Right cardiac atrium (tissue), 5 donors: Measurements from ENCODE around the gene BAG3. TPM values are rescaled to one million over a fixed set of nuclear protein-coding genes. Genes with fewer than 3 reads are reported as not detected.

Experiments
- ATAC-seq, 2 donors: fragments of 200-7000 bp; cut with Tn5 transposase; one replicate each; pipeline versions ENCODE4 v1.8.0 to v1.9.1; 2020; ENCODE audit warnings: moderate library complexity in 2 of 2, mild to moderate bottlenecking in 1 of 2
- DNase-seq, 3 donors: peaks; one replicate each; pipeline ENCODE4 v3.0.0-alpha.2; 2020
- H3K27ac ChIP-seq: one replicate; pipeline ENCODE4 v1.5.1; 2013; ENCODE audit warnings: mild to moderate bottlenecking, low read length, control low read depth, moderate library complexity
- H3K27me3 ChIP-seq: one replicate; pipeline ENCODE4 v1.6.1; 2013; ENCODE audit not compliant: control insufficient read depth, insufficient read depth
- H3K4me1 ChIP-seq: one replicate; pipeline ENCODE4 v1.6.1; 2013; ENCODE audit warnings: low read length; ENCODE audit not compliant: control insufficient read depth, insufficient read depth
- H3K4me3 ChIP-seq: one replicate; pipeline ENCODE4 v1.5.1; 2013; ENCODE audit warnings: low read length, control low read depth
- H3K9me3 ChIP-seq: one replicate; pipeline ENCODE4 v1.6.1; 2013; ENCODE audit warnings: low read length; ENCODE audit not compliant: control insufficient read depth
- WGBS: extraction: QIAGEN DNeasy Blood & Tissue Kit; methylation state at CpG from one replicate; pipeline ENCODE4 v1.1.7; 2013; 5-methylcytosine and 5-hydroxymethylcytosine counted together
- intact Hi-C, 4 donors: fragments of 100-400 bp; cut with DNase I; formaldehyde crosslinking; loops; one replicate each; pipeline versions ENCODE4 v1.11.0 to v1.14.0; 2022 to 2023
- polyA plus RNA-seq: library from polyadenylated mRNA; stranded (reverse); fragments of 200-250 nt; gene quantifications from one replicate; pipeline ENCODE4 v1.2.3, GENCODE V29; 2013
- total RNA-seq, 4 donors: library from RNA; stranded (reverse); fragmentation: NEBNext Ultra II Directional; extraction: Animal tissue kit (Norgen Biotek cat#: 25700); gene quantifications; one replicate each; pipeline ENCODE4 v1.2.1, GENCODE V29; 2021
- donor health status: healthy with polysubstance abuse.
- donor health status: DM: no; HTN: yes; CAD: no.
- donor health status: DM: no; HTN: no; CAD: no.
- donor health status: DM: no; HTN: yes; CAD: no; lungs with severe emphysema.
- donor health status: DM: yes; HTN: yes; CAD: no.

The BAG3 gene
- total and polyA plus RNA-seq, 5 donors = 111 to 166 (median 134) TPM

GRCh38 chr10:119713744-119714483 lies 62.7 kb downstream of the BAG3 start:
- 65% methylated on average over 7 of the region's 7 CpGs for WGBS
- no peak overlapping the region for H3K27ac ChIP-seq
- ATAC-seq = no peak

DNA sequence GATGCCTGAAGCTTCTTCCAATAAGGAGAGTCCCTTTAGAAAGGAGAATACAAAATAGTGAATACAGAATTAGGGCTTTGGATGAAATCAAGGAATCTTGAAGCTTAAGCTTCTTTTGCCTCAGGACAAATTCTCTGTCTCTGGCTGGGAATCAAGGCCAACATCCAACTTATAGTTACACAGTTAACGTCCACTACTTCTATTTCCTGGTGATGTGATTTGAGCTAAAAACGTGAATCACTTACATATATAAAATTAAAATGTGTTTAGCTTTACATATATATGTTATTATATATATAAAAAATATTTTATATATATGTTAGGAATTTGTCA lies 63.3 kb downstream of the BAG3 start:
- H3K27me3 ChIP-seq = no peaks in the 10 kb centered on the region
- no peak overlapping the region for H3K27ac ChIP-seq
- no peaks in the 10 kb centered on the region for H3K9me3 ChIP-seq
- intact Hi-C loops = no loop called here
- ATAC-seq = no peak
- DNase-seq = no peak
- WGBS = 57% methylated on average over 2 of the region's 2 CpGs
- H3K4me3 ChIP-seq = no peak overlapping the region
- no peaks in the 10 kb centered on the region for H3K4me1 ChIP-seq

More at GRCh38 chr10:119713744-119714483, 62.7 kb downstream of the BAG3 start:
- H3K4me1 ChIP-seq = no peaks in the 10 kb centered on the region
- DNase-seq = no peak
- H3K9me3 ChIP-seq = no peaks in the 10 kb centered on the region
- intact Hi-C loops = no loop called here
- no peak overlapping the region for H3K4me3 ChIP-seq
- no peaks in the 10 kb centered on the region for H3K27me3 ChIP-seq

GRCh38 chr10:119715628-119716505 lies 64.7 kb downstream of the BAG3 start:
- Histone ChIP-seq H3K27ac (no peak overlapping the region), H3K9me3 (no peaks in the 10 kb centered on the region), H3K27me3 (no peaks in the 10 kb centered on the region), H3K4me1 (no peaks in the 10 kb centered on the region), H3K4me3 (no peak overlapping the region)
- intact Hi-C loops = no loop called here
- DNase-seq (peak in 1 of 3 donors; percentile 50), ATAC-seq (peak in 1 of 2 donors; percentile 76)
- 65% methylated on average over 8 of the region's 8 CpGs for WGBS

GRCh38 chr10:119723161-119723560 lies 72.0 kb downstream of the BAG3 start:
- no peaks in the 10 kb centered on the region for H3K9me3 ChIP-seq
- H3K27ac ChIP-seq = no peak overlapping the region
- no peak overlapping the region for H3K4me3 ChIP-seq
- intact Hi-C loops = no loop called here
- H3K27me3 ChIP-seq = no peaks in the 10 kb centered on the region
- WGBS = 84% methylated on average over 2 of the region's 2 CpGs
- no peaks in the 10 kb centered on the region for H3K4me1 ChIP-seq
- DNase-seq = no peak
- no peak for ATAC-seq

DNA sequence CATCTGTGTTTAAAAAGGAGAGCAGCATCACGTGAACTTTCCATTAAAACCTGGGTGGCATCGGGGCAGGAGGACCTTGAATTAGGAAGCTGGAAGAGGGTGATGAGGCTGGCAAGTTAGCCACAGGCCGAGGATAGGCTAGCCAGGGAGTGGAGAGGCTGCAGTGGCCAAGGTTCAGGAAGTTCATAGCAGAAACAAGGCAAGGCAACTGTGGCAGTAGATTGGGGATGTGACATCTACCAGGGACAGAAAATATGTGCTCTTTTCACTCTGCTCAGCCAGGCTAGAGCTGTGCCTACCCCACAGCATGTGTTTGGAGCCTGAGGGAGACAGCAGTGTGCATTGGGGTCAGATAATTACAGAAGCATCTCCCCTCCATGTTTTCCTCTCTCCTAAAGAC lies 72.4 kb downstream of the BAG3 start:
- no peak for ATAC-seq
- intact Hi-C loops = no loop called here
- Histone ChIP-seq H3K9me3 (no peaks in the 10 kb centered on the region), H3K27ac (no peak overlapping the region), H3K4me3 (no peak overlapping the region), H3K27me3 (no peaks in the 10 kb centered on the region), H3K4me1 (no peaks in the 10 kb centered on the region)
- DNase-seq = no peak
- WGBS = 82% methylated on average over 3 of the region's 3 CpGs

DNA sequence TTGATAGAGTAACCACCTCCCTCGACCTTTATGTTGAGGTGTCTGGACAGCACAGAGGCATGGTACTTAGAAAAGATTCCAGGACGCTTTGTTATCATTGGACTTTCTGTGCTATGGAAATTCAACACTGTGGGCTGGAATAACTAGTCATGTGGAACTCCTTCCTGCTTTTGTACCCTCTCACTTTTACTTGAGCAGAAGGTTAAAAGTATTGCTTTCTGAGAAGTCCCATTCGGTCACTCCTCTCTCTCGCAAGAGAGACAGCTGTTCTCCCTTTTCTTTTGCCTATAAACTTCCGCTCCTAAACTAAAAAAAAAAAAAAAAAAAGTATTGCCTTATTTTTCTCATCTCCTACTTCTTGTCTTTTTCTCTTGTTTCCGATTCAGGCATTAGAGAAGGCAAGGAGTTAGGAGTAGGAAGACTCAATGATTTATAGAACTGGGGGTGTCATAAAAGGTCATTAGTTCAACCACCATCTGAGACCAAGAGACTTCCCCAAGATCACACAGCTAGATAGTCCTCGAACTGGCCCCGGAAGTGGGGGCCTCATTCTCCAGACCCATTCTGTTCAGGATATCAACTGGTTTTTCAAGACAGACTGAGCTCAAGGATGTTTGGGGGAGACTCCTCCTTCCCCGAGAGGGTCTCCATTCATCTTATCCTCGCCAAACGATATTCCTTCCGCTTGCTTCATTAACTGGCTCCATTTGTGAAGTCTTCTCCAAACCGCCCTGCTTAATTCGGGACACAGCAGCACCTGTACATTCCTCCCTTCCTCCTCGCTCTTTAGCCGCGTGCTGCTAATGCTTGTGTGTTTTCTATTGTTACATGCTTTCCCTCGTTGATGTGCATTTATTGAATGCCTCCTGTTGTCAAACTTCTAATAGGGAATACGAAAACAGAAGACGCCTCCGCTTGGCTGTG lies 73.7 kb downstream of the BAG3 start:
- peak in 1 of 3 donors; percentile 44 for DNase-seq
- peak overlapping the region; percentile 75 for H3K27ac ChIP-seq
- no peaks in the 10 kb centered on the region for H3K4me1 ChIP-seq
- 23% methylated on average over 21 of the region's 21 CpGs for WGBS
- intact Hi-C loops = no loop called here
- H3K9me3 ChIP-seq = no peaks in the 10 kb centered on the region
- no peaks in the 10 kb centered on the region for H3K27me3 ChIP-seq
- peak; percentile 1 to 13 for ATAC-seq
- peak overlapping the region; percentile 42 for H3K4me3 ChIP-seq

- DNase-seq = no peak
- intact Hi-C loops = no loop called here
- ATAC-seq = no peak
- Histone ChIP-seq H3K4me3 (peak overlapping the region; percentile 42), H3K9me3 (no peaks in the 10 kb centered on the region), H3K27me3 (no peaks in the 10 kb centered on the region), H3K4me1 (no peaks in the 10 kb centered on the region), H3K27ac (peak overlapping the region; percentile 75)
- WGBS = under 1% methylated on average over 32 of the region's 32 CpGs
Observed at GRCh38 chr10:119725517-119725827, 74.3 kb downstream of the BAG3 start.

DNA sequence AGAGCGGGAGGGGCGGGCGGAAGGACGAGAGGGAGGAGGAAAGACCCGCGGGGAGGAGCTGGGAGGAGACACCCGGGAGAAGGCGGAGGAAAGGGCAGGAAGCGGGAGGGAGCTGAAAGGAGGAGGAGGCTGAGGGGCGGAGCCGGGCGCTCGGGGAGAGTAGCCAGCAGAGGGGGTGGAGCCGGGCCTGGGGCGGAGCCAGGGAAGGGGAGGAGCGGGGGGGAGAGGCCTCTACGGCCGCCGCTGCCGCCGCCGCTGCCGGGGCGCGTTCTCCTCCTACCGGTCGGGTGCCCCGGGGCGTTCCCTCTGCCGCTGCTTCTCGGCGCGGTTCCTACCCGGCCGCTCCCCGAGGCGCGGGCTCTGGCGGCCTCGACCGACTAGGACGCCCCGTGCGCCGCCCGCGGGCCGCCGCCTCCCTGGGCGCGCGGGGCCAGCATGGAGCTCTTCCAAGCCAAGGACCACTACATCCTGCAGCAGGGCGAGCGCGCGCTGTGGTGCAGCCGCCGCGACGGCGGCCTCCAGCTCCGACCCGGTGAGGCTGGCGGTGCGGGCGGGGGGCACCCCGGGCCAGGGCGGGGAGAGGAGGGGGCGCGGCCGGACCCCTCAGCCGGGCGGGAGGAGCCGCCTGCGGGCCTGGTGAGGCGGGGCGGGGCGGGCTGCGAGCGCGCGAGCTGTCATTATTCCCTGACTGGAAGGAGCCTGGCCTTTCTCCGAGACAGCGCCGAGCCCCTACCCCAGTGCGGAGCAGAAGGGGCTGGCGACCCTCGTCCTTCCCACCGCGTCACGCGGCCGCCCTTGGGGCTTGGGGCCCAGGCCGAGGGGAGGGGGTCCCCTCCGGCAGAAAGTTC lies 74.9 kb downstream of the BAG3 start, which contains the start of gene INPP5F:
TSS of gene INPP5F (plus strand) at position 223 of the 848 bp plus-strand sequence. CDS start at position 436, 213 bp downstream.
- Histone ChIP-seq H3K4me1 (no peaks in the 10 kb centered on the region), H3K4me3 (peak within 1 kb of the TSS; percentile 65), H3K9me3 (no peaks in the 10 kb centered on the region), H3K27ac (peak within 1 kb of the TSS; percentile 75), H3K27me3 (no peaks in the 10 kb centered on the region)
- DNase-seq (peak; percentile 99 to 100 (median 99)), ATAC-seq (peak; percentile 99)
- 1% methylated on average over 84 of the region's 95 CpGs for WGBS
- intact Hi-C loops = no loop called here

GRCh38 chr10:119726676-119727261 lies 75.6 kb downstream of the BAG3 start:
- Histone ChIP-seq H3K4me3 (peak overlapping the region; percentile 65), H3K27me3 (no peaks in the 10 kb centered on the region), H3K9me3 (no peaks in the 10 kb centered on the region), H3K4me1 (no peaks in the 10 kb centered on the region), H3K27ac (no peak overlapping the region)
- ATAC-seq = no peak
- WGBS = 52% methylated on average over 14 of the region's 14 CpGs
- no peak for DNase-seq
- intact Hi-C loops = no loop called here
